ENCODE results near the gene MT1E. TPM values are rescaled to one million over a fixed set of nuclear protein-coding genes. Genes with fewer than 3 reads are reported as not detected.

MT1E gene
- total and polyA plus RNA-seq, 2 donors (not counting 1 experiment from before 2014, with no cell fraction given) = 3.1 TPM; not detected in 1

DNA sequence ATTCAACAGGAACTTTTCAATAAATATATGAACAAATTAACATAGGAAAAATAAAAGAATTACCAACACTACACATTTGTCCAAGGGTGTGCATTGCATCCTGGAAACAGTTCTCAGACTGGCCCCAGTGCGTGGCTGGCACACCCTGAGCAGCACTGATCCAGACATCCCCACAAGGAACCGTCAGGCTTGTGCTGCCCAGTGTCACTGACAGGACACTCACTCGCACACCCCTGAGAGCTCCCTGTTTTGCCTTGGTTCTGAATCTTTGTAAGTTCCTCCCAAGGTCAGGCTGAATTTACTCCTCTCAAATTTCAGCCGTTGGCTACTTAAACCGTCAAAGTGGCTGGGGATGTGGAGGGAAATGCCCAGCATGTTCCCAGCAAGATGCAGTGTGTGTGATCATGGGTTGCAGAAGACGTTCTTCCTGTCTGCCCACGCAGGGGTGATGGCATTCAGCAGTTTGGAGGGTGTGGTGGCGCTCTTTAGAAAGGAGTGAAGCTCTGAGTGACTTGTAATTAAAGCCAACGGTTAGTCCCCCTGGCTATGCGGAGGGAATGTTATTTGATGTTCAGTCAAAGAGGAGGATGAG lies 15.5 kb upstream of the MT1E start:
- Histone ChIP-seq H4K20me1 (ENCODE audit: control insufficient read depth, insufficient read depth, low read length, poor library complexity, severe bottlenecking) (no peaks in the 10 kb centered on the region), H3K4me2 (replicated peaks; ENCODE audit: low read depth, low read length, poor library complexity, severe bottlenecking) (peak overlapping the region; percentile 86), H3K9ac (ENCODE audit: low read length) (peak overlapping the region; percentile 66), H3K4me1 (ENCODE audit: control insufficient read depth in 2 of 2, insufficient read depth in 2 of 2, low read length in 2 of 2) (peaks cover 21 to 41% of the 10 kb centered on the region in 2 donors), H3K27me3 (replicated peaks in 1 of 4; ENCODE audit: control extremely low read depth in 1 of 4, control insufficient read depth in 3 of 4, insufficient read depth in 4 of 4, low read length in 3 of 4) (no peaks in the 10 kb centered on the region), H3K27ac (ENCODE audit: low read length in 2 of 2) (peak overlapping the region; percentile 27 to 42), H3K79me2 (ENCODE audit: control insufficient read depth, insufficient read depth, low read length) (no peaks in the 10 kb centered on the region), H3K9me3 (ENCODE audit: control extremely low read depth in 1 of 3, control insufficient read depth in 2 of 3, insufficient read depth in 1 of 3, low read length in 2 of 3) (no peaks in the 10 kb centered on the region), H3K4me3 (ENCODE audit: control extremely low read depth in 1 of 5, extremely low read depth in 1 of 5, insufficient read depth in 1 of 5, low read depth in 2 of 5, low read length in 4 of 5) (peak overlapping the region; percentile 60 to 77 (median 73)), H2AFZ (ENCODE audit: insufficient read depth, low read depth, low read length, poor library complexity, severe bottlenecking) (peak overlapping the region; percentile 77), H3K36me3 (replicated peaks in 1 of 2; ENCODE audit: control extremely low read depth in 1 of 2, control insufficient read depth in 1 of 2, extremely low read depth in 1 of 2, insufficient read depth in 2 of 2, low read length in 1 of 2) (no peaks in the 10 kb centered on the region)
- TF ChIP-seq, protein P1, sequence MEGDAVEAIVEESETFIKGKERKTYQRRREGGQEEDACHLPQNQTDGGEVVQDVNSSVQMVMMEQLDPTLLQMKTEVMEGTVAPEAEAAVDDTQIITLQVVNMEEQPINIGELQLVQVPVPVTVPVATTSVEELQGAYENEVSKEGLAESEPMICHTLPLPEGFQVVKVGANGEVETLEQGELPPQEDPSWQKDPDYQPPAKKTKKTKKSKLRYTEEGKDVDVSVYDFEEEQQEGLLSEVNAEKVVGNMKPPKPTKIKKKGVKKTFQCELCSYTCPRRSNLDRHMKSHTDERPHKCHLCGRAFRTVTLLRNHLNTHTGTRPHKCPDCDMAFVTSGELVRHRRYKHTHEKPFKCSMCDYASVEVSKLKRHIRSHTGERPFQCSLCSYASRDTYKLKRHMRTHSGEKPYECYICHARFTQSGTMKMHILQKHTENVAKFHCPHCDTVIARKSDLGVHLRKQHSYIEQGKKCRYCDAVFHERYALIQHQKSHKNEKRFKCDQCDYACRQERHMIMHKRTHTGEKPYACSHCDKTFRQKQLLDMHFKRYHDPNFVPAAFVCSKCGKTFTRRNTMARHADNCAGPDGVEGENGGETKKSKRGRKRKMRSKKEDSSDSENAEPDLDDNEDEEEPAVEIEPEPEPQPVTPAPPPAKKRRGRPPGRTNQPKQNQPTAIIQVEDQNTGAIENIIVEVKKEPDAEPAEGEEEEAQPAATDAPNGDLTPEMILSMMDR (IDR thresholded peaks at IDR 0.05) = no peak
- TF ChIP-seq EZH2 (IDR thresholded peaks at IDR 0.05; ENCODE audit: borderline replicate concordance, insufficient read depth, low read depth, low read length, poor library complexity, severe bottlenecking) = no peak
- no peaks in the 10 kb centered on the region for H3K27me3 Mint-ChIP-seq
- CTCF ChIA-PET = interaction anchor here (1.0 to 2.2 kb wide), 6 partner anchors 8 to 96 kb away, joined by 3 to 18 read pairs (median 5); no protein-coding TSS in a partner anchor
- 49% methylated on average over 9 of the region's 10 CpGs for WGBS (ENCODE audit: insufficient coverage)
- no peaks in the 10 kb centered on the region for H3K9me3 Mint-ChIP-seq (ENCODE audit: insufficient read depth)
- ATAC-seq (ENCODE audit: low read depth) (no peak), DNase-seq (peak; percentile 66)
- H3K27ac Mint-ChIP-seq = peak overlapping the region; percentile 66
- POLR2A ChIA-PET = no interaction called here
- H3K4me1 Mint-ChIP-seq = peaks cover 37% of the 10 kb centered on the region
- intact Hi-C loops (cut with micrococcal nuclease) = no loop called here
- H3K4me3 Mint-ChIP-seq = peak overlapping the region; percentile 97

DNA sequence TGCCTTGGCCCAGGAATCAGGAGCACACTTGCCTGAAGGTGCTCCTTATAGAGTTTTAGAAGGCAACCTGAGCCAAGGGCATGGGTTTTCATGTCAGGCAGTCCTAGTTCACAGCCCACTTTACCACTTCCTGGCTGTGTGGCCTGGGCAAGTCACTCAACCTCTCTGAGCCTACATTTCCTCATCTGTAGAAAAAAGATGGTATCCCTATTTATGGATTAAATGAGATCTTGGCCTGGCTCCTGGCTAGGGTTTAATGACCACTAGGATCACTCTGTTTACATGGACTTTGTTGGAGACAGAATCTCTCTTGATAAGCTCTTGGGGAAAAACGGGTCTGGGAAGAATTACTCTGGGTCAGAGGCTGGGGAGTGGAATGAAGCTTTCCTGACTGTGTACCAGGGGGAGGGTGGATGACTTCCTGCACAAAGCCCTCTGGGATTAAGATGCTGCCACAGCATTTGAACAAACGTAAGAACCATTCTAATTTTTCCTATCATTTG lies 14.9 kb upstream of the MT1E start:
- H3K27ac ChIP-seq (ENCODE audit: low read length in 2 of 2) = peak overlapping the region in 1 of 2 donors; percentile 27
- H3K4me3 ChIP-seq (ENCODE audit: control extremely low read depth in 1 of 5, extremely low read depth in 1 of 5, insufficient read depth in 1 of 5, low read depth in 2 of 5, low read length in 4 of 5) = no peak overlapping the region
- Mint-ChIP-seq H3K4me3 (peak overlapping the region; percentile 76), H3K4me1 (peaks cover 37% of the 10 kb centered on the region), H3K27me3 (no peaks in the 10 kb centered on the region), H3K27ac (peak overlapping the region; percentile 66), H3K9me3 (ENCODE audit: insufficient read depth) (no peaks in the 10 kb centered on the region)
- H3K27me3 ChIP-seq (replicated peaks in 1 of 4; ENCODE audit: control extremely low read depth in 1 of 4, control insufficient read depth in 3 of 4, insufficient read depth in 4 of 4, low read length in 3 of 4) = no peaks in the 10 kb centered on the region
- intact Hi-C loops (cut with micrococcal nuclease) = no loop called here
- ChIA-PET CTCF (interaction anchor here (1.8 kb wide), 2 partner anchors 9 to 91 kb away, joined by 4 to 5 read pairs; no protein-coding TSS in a partner anchor), POLR2A (no interaction called here)
- no peaks in the 10 kb centered on the region for H3K36me3 ChIP-seq (replicated peaks in 1 of 2; ENCODE audit: control extremely low read depth in 1 of 2, control insufficient read depth in 1 of 2, extremely low read depth in 1 of 2, insufficient read depth in 2 of 2, low read length in 1 of 2)
- H3K79me2 ChIP-seq (ENCODE audit: control insufficient read depth, insufficient read depth, low read length) = no peaks in the 10 kb centered on the region
- H3K4me2 ChIP-seq (replicated peaks; ENCODE audit: low read depth, low read length, poor library complexity, severe bottlenecking) = peak overlapping the region; percentile 86
- no peaks in the 10 kb centered on the region for H3K9me3 ChIP-seq (ENCODE audit: control extremely low read depth in 1 of 3, control insufficient read depth in 2 of 3, insufficient read depth in 1 of 3, low read length in 2 of 3)
- DNase-seq (no peak), ATAC-seq (ENCODE audit: low read depth) (no peak)
- TF ChIP-seq, protein P1 (IDR thresholded peaks at IDR 0.05) = no peak
- H3K4me1 ChIP-seq (ENCODE audit: control insufficient read depth in 2 of 2, insufficient read depth in 2 of 2, low read length in 2 of 2) = peaks cover 21 to 41% of the 10 kb centered on the region in 2 donors
- H3K9ac ChIP-seq (ENCODE audit: low read length) = no peak overlapping the region
- peak overlapping the region; percentile 77 for H2AFZ ChIP-seq (ENCODE audit: insufficient read depth, low read depth, low read length, poor library complexity, severe bottlenecking)
- H4K20me1 ChIP-seq (ENCODE audit: control insufficient read depth, insufficient read depth, low read length, poor library complexity, severe bottlenecking) = no peaks in the 10 kb centered on the region
- 6% methylated on average over 2 of the region's 2 CpGs for WGBS (ENCODE audit: insufficient coverage)
